Ecto neural progenitor cell (in vitro differentiated cells): ENCODE data around the gene PATJ.
"Not testable (repeated sequence)": the region's sequence is repeated elsewhere in the genome, so short reads cannot be mapped to it uniquely, and the experiment has no call there.

Experiments
- DNase-seq: peaks from one replicate; pipeline ENCODE4 v3.0.0-alpha.2; 2018; ENCODE audit warnings: low spot score

PATJ gene

GRCh38 chr1:61741711-61742619 is at the start of gene PATJ:
TSS of gene PATJ (plus strand) at chr1:61742480. CDS start at chr1:61762893, 20,413 bp downstream.
- DNase-seq = peak; percentile 73

GRCh38 chr1:61699911-61700851 is 42.1 kb upstream of the PATJ start:
- DNase-seq = no peak

GRCh38 chr1:61708953-61709907 is 33.0 kb upstream of the PATJ start:
- no peak for DNase-seq

- DNase-seq = no peak
Measured at GRCh38 chr1:61709908-61710289, 32.4 kb upstream of the PATJ start.

- DNase-seq = not testable (repeated sequence)
Measured at GRCh38 chr1:61711257-61711656, 31.0 kb upstream of the PATJ start.

GRCh38 chr1:61711969-61712368 is 30.3 kb upstream of the PATJ start:
- no peak for DNase-seq

GRCh38 chr1:61718996-61719663 is 23.1 kb upstream of the PATJ start:
- not testable (repeated sequence) for DNase-seq

- no peak for DNase-seq
Measured at GRCh38 chr1:61724506-61724812, 17.8 kb upstream of the PATJ start.

GRCh38 chr1:61724813-61725694 is 17.2 kb upstream of the PATJ start, which contains the start of gene TM2D1:
TSS of gene TM2D1 (minus strand) at chr1:61725141. CDS start at chr1:61725120, 21 bp downstream.
- DNase-seq = peak; percentile 92

- DNase-seq = no peak
Measured at GRCh38 chr1:61727544-61727943, 14.7 kb upstream of the PATJ start.

GRCh38 chr1:61730679-61731078 is 11.6 kb upstream of the PATJ start:
- not testable (repeated sequence) for DNase-seq

- no peak for DNase-seq
Measured at GRCh38 chr1:61732726-61733125, 9.6 kb upstream of the PATJ start.

GRCh38 chr1:61740751-61741700 is 1.3 kb upstream of the PATJ start:
- no peak for DNase-seq

GRCh38 chr1:61742620-61743430 is 545 bp downstream of the PATJ start:
- peak; percentile 72 for DNase-seq

GRCh38 chr1:61743431-61743705 is 1.1 kb downstream of the PATJ start:
- DNase-seq = no peak

- no peak for DNase-seq
Measured at GRCh38 chr1:61743716-61744580, 1.7 kb downstream of the PATJ start.

- no peak for DNase-seq
Measured at GRCh38 chr1:61746813-61747212, 4.5 kb downstream of the PATJ start.
